Stimulated activated CD8-positive, alpha-beta memory T cell treated with anti-CD3 and anti-CD28 coated beads, Interleukin-15, amount 100 ng/mL, for 48 hours (primary cell): Measurements from ENCODE around the gene PRCC.

ENCODE experiments used
- DNase-seq, 2 donors: peaks; one replicate each; pipeline ENCODE4 v3.0.0-alpha.2; 2020; ENCODE audit warnings: low read depth in 2 of 2

The PRCC gene

DNA sequence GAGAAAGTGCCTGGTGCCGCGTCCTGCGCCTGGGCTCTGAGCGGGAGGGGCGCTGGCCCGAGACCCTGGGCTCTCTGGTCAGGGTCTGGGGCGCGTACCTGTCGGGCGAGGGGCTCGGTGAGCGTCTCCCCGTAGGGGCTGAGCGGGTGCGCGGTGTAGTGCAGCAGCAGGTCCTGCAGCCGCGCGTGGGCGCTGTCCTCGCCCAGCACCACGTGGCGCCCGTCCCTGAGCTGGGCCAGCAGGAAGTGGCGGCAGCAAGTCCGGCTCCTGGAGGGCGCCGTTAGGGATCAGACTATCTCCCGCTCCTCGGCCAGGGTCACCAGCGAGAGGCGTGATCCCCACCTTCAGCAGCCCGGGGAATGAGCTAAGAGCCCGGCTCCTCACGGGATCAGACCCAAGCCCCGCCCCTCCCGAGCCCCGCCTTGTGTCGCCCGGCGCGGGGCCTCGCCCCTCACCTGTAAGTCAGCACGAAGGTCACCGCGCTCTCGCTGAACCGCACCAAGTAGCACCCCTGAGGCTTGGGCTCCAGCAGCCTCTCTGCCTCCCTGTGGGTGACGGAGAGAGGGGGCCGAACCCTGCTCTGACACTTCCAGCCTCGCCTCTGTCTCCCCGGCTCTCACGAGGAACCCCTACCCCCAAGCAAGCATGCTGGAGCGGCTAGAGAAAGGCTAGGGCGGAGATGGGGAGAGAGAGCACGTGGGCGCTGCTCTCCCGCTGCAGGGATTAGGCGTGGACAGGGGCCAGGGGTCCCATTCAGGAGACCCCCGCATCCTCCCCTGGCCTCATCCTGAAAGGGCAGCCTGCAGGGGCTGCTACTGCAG lies 46.6 kb downstream of the PRCC start:
- peak; percentile 66 to 70 for DNase-seq

GRCh38 chr1:156814571-156815260 lies 47.4 kb downstream of the PRCC start:
- DNase-seq = peak in 1 of 2 donors; percentile 41

DNA sequence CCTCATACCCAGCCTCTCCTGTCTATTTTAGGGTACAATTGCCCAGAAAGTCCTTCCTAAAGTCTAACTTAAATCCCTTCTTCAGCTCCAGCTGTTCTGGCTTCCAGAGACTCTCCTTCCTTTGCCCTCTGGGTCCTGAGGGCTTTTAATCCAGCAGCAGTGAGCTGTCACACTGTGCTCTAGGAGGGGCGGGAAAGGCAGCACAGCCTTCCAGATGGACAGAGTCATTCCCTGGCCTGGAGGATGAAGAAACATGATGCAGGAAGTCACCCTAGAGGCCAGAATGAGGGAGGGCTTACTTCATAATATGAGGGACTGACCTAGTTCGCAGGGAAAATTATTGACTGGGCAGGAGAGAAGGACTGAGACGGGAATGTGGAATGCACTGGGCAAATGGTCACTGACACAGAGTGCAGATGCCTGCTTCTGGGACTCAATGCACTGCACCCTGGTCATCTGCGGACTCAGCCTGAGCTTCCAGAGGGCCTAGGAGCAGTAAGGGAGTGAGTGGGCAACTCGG lies 48.0 kb downstream of the PRCC start:
- no peak for DNase-seq

GRCh38 chr1:156815961-156816422 lies 48.7 kb downstream of the PRCC start:
- no peak for DNase-seq

DNA sequence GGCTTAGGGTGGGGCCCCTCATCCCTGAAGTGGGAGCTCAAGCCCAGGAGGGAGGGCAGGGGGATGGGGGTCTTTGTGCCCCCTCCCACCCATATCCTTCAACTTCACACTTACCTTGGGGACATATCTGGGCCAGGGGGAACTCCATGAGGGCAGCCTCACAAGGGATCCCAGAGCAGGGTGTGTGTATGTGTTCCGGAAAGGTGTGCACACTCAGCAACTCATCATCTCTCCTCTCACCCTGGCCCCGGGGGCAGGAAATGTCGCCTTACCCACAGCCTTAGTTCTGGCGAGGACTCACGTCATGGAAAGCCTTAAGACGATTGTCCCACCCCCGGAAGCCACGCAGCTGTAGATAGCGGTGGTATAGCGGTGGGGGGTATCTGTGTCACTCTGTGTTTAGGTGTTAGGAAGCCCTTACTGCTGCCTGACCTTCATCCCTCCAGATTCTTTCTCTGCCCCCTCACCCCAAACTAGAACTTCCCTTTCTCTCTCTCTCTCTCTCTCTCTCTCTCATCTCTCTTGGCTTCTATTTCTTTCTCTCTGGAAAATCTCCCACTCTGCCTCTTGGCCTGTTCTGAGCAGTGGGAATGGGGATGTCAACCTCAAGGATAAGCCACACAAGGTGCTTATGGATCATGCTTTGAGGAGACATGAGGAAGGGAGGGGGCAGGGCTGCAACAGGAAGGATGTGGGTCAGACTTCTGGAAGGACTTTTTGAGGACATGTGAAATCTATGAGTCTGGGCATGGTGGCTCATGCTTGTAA lies 49.4 kb downstream of the PRCC start, which contains the start of gene SH2D2A:
SH2D2A (minus strand) TSS at position 288 of the 768 bp plus-strand sequence; CDS start at position 148, 140 bp downstream.
- DNase-seq = peak; percentile 94 to 96

- DNase-seq = peak; percentile 59 to 72
Observed at GRCh38 chr1:156821801-156822200, 54.5 kb downstream of the PRCC start.

DNA sequence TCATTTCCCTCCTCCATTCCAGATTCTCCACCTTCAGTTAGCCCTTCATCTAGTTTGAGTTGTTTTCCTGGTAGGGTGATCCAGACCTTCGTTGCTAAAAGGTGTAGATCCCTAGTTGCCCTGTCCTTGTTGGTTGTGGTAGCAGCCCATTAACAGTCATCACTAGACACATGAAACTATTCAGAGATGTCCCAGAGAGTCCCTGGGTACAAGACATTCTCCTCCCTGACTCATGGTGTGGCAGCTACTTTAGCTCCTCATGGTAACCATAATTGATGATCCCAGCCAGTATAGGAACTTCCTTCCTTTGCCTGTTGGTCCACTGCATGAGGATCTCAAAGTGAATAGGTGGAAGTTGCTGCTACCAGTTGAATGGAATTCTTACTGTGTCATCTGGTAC lies 55.3 kb downstream of the PRCC start:
- no peak for DNase-seq

- no peak for DNase-seq
Observed at GRCh38 chr1:156823210-156823790, 56.0 kb downstream of the PRCC start.

GRCh38 chr1:156826630-156827029 lies 59.3 kb downstream of the PRCC start:
- DNase-seq = no peak

GRCh38 chr1:156828400-156829124 lies 61.2 kb downstream of the PRCC start:
- no peak for DNase-seq

- no peak for DNase-seq
Observed at GRCh38 chr1:156832434-156832833, 65.1 kb downstream of the PRCC start.

GRCh38 chr1:156833603-156834002 lies 66.3 kb downstream of the PRCC start:
- no peak for DNase-seq

DNA sequence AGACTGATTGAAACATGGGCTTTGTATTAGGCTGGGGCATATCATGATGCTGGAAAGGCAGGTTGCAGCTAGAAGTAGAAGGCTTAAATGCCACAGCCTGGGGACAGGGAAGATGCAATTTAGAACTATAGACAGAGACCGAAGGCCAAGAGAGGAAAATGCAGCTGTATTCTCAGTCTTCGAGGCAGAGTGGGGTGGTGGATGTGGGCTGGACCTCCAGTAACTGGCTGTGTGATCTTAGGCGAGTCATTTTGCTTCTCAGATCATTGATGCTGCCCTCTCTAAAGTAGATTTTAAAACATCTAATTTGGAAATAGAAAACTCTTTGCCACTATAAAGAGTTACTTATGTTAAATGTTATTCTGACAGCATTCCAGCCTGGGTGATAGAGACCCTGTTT lies 67.0 kb downstream of the PRCC start:
- DNase-seq = no peak

GRCh38 chr1:156836041-156836654 lies 68.8 kb downstream of the PRCC start:
- DNase-seq = peak; percentile 62 to 70

DNA sequence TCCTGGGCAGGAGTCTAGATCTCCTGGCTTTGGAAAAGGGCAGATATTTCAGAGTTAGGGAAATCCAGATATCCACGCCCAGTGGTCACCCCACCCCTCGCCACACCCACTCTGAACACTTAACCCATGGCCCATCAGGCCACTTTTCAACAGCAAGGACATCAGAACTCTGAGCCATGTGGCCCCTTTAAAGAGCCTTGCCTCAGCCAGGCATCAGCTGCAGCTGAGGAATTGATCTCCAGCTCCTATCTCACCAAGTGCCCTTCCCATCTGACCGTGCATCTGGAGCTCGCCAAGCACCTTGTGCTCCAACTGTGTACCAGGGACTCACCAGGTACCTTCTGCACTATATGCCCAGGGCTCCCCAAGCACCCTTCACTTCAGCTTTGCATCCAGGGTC lies 69.6 kb downstream of the PRCC start:
- DNase-seq = no peak

- DNase-seq = no peak
Observed at GRCh38 chr1:156838972-156839371, 71.6 kb downstream of the PRCC start.

DNA sequence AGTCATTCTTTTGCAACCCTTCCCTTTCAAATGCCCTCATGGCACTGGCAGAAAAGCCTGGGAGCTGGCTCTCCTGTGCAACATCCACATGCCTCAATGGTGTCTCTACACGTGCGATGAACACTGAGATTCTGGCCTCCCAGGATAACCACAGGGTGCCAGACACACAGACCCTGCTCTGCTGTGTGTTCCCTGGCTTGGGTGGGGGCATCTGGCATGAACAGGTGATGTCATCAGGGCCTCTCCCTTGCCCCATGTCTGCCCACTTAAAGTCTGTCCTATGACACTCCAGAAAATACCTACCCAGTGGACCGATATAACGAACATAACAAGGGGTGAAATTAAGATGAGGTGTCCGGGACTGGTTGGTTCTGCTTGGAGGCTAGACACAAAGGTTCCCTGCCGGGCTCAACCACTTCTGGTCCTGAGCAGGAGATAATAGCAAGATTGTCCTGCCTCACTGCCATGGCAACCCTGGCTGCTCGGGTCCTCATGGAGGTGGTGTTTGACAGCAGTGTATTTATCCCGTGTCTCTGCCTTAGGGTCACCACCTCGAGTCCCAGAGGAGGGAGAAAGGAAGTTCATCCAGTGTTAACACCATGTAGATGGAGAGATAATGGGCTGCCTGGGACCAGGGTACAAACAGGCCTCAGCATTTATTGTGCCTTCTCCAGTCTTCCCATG lies 72.2 kb downstream of the PRCC start:
- no peak for DNase-seq

- DNase-seq = no peak
Observed at GRCh38 chr1:156840186-156840897, 73.0 kb downstream of the PRCC start.

- no peak for DNase-seq
Observed at GRCh38 chr1:156840898-156841279, 73.6 kb downstream of the PRCC start.
